ENCODE measurements around the gene TMEM128. TPM values are rescaled to one million over a fixed set of nuclear protein-coding genes. Genes with fewer than 3 reads are reported as not detected.

The TMEM128 gene
- total and polyA plus RNA-seq, 2 of the 13 experiments (the other 11 are each of a cell fraction or from before 2014, with no cell fraction given): 19.4 to 27.9 TPM

GRCh38 chr4:4289941-4290850 is 42.2 kb upstream of the TMEM128 start, which contains the start of the genes LYAR and ZBTB49 (continued):
- TF ChIP-seq ZGPAT (CRISPR knock-in tag; IDR thresholded peaks at IDR 0.05) (peak; percentile 75), KDM5B (CRISPR knock-in tag; IDR thresholded peaks at IDR 0.05; ENCODE audit: borderline replicate concordance) (peak; percentile 94; the same call in 1 of the 2 replicates), MATR3 (CRISPR knock-in tag; IDR thresholded peaks at IDR 0.05) (no peak), CCDC6 (CRISPR knock-in tag; IDR thresholded peaks at IDR 0.05) (peak; percentile 90; the same call in 1 of the 2 replicates), SIX4 (CRISPR knock-in tag; IDR thresholded peaks at IDR 0.05) (no peak), HDAC2 (CRISPR knock-in tag; IDR thresholded peaks at IDR 0.05) (peak; percentile 87), GLI4 (CRISPR knock-in tag; IDR thresholded peaks at IDR 0.05; ENCODE audit: borderline replicate concordance) (peak; percentile 57; the same call in 1 of the 2 replicates), NKX3-1 (CRISPR knock-in tag; IDR thresholded peaks at IDR 0.05) (peak; percentile 80), ZNF570 (CRISPR knock-in tag; IDR thresholded peaks at IDR 0.05; ENCODE audit: borderline replicate concordance) (no peak; the same call in 1 of the 2 replicates), PCBP1 (IDR thresholded peaks at IDR 0.05; ENCODE audit: borderline replicate concordance, low read depth, low read length) (0 out of 2 replicates have a peak, but pooled peaks have one; percentile 79), ZNF274 (CRISPR knock-in tag; IDR thresholded peaks at IDR 0.05) (peak; percentile 88), SKI (IDR thresholded peaks at IDR 0.05; ENCODE audit: partially characterized antibody) (peak; percentile 7), NCOA5 (CRISPR knock-in tag; IDR thresholded peaks at IDR 0.05) (no peak), TSC22D2 (CRISPR knock-in tag; IDR thresholded peaks at IDR 0.05; ENCODE audit: borderline replicate concordance) (no peak), ZNF225 (CRISPR knock-in tag; IDR thresholded peaks at IDR 0.05) (no peak; the same call in 1 of the 2 replicates), RBM39 (IDR thresholded peaks at IDR 0.05; ENCODE audit: low read depth, low read length, poor library complexity, severe bottlenecking) (peak; percentile 50), ZNF446 (CRISPR knock-in tag; IDR thresholded peaks at IDR 0.05) (peak; percentile 47; the same call in 1 of the 2 replicates)
- TF ChIP-seq, protein P1, sequence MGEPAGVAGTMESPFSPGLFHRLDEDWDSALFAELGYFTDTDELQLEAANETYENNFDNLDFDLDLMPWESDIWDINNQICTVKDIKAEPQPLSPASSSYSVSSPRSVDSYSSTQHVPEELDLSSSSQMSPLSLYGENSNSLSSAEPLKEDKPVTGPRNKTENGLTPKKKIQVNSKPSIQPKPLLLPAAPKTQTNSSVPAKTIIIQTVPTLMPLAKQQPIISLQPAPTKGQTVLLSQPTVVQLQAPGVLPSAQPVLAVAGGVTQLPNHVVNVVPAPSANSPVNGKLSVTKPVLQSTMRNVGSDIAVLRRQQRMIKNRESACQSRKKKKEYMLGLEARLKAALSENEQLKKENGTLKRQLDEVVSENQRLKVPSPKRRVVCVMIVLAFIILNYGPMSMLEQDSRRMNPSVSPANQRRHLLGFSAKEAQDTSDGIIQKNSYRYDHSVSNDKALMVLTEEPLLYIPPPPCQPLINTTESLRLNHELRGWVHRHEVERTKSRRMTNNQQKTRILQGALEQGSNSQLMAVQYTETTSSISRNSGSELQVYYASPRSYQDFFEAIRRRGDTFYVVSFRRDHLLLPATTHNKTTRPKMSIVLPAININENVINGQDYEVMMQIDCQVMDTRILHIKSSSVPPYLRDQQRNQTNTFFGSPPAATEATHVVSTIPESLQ (CRISPR knock-in tag; conservative IDR thresholded peaks at IDR 0.05): no peak
- TF ChIP-seq, protein P2, sequence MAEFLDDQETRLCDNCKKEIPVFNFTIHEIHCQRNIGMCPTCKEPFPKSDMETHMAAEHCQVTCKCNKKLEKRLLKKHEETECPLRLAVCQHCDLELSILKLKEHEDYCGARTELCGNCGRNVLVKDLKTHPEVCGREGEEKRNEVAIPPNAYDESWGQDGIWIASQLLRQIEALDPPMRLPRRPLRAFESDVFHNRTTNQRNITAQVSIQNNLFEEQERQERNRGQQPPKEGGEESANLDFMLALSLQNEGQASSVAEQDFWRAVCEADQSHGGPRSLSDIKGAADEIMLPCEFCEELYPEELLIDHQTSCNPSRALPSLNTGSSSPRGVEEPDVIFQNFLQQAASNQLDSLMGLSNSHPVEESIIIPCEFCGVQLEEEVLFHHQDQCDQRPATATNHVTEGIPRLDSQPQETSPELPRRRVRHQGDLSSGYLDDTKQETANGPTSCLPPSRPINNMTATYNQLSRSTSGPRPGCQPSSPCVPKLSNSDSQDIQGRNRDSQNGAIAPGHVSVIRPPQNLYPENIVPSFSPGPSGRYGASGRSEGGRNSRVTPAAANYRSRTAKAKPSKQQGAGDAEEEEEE (CRISPR knock-in tag; IDR thresholded peaks at IDR 0.05; ENCODE audit: borderline replicate concordance): no peak
- TF ChIP-seq, protein P3, sequence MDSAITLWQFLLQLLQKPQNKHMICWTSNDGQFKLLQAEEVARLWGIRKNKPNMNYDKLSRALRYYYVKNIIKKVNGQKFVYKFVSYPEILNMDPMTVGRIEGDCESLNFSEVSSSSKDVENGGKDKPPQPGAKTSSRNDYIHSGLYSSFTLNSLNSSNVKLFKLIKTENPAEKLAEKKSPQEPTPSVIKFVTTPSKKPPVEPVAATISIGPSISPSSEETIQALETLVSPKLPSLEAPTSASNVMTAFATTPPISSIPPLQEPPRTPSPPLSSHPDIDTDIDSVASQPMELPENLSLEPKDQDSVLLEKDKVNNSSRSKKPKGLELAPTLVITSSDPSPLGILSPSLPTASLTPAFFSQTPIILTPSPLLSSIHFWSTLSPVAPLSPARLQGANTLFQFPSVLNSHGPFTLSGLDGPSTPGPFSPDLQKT (CRISPR knock-in tag; IDR thresholded peaks at IDR 0.05; ENCODE audit: borderline replicate concordance): no peak
- TF ChIP-seq, protein P4, sequence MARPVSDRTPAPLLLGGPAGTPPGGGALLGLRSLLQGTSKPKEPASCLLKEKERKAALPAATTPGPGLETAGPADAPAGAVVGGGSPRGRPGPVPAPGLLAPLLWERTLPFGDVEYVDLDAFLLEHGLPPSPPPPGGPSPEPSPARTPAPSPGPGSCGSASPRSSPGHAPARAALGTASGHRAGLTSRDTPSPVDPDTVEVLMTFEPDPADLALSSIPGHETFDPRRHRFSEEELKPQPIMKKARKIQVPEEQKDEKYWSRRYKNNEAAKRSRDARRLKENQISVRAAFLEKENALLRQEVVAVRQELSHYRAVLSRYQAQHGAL (CRISPR knock-in tag; IDR thresholded peaks at IDR 0.05; ENCODE audit: not compliant biosample characterization): no peak

Measured in HepG2 (cell line).